Pancreas (tissue), 10 donors: Measurements from ENCODE around the gene GAB2. TPM values are rescaled to one million over a fixed set of nuclear protein-coding genes. Genes with fewer than 3 reads are reported as not detected.

Source experiments
- ATAC-seq, 4 donors: fragments of 200-7000 bp; cut with Tn5 transposase; one replicate each; pipeline versions ENCODE4 v1.8.0 to v1.9.1; 2020; ENCODE audit warnings: mild to moderate bottlenecking in 4 of 4, moderate library complexity in 4 of 4
- DNase-seq, 6 donors: peaks; one replicate each; pipeline ENCODE4 v3.0.0-alpha.2; 2020
- FAIRE-seq: peaks from 2 replicates; lab custom pipeline; 2012; peaks lifted over from hg19 to GRCh38; lab: Jason Lieb, UNC
- H3K27ac ChIP-seq, 4 donors: fragments of 200-600 bp; sonication (generic); 1 replicate in 3 of 4; 2 replicates in 1 of 4; pipeline versions ENCODE4 v1.5.0 to v1.8.0; 2020
- H3K27me3 ChIP-seq, 4 donors: fragments of 200-600 bp; one replicate each; pipeline ENCODE4 v1.8.0; 2021
- H3K36me3 ChIP-seq, 3 donors: fragments of 200-600 bp; sonication (generic) in 1 of 3; one replicate each; pipeline versions ENCODE4 v1.5.0 to v1.8.0; 2020 to 2021
- H3K4me1 ChIP-seq, 3 donors: fragments of 200-600 bp; one replicate each; pipeline ENCODE4 v1.8.0; 2021
- H3K4me3 ChIP-seq, 4 donors: fragments of 200-600 bp; sonication (generic) in 2 of 4; one replicate each; pipeline versions ENCODE4 v1.5.0 to v1.8.0; 2020 to 2021
- H3K9me3 ChIP-seq, 4 donors: fragments of 200-600 bp; one replicate each; pipeline ENCODE4 v1.8.0; 2021
- WGBS, 2 donors: extraction: QIAGEN DNeasy Blood & Tissue Kit; methylation state at CpG; one replicate each; pipeline ENCODE4 v1.1.7; 2013; 5-methylcytosine and 5-hydroxymethylcytosine counted together
- intact Hi-C, 3 donors: fragments of 100-400 bp; cut with DNase I; formaldehyde crosslinking; loops; one replicate each; pipeline versions ENCODE4 v1.11.1 to v1.14.2; 2022
- polyA plus RNA-seq, 2 donors: library from polyadenylated mRNA; stranded (reverse); fragments of 200-250 nt; gene quantifications; one replicate each; pipeline ENCODE4 v1.2.3, GENCODE V29; 2013
- total RNA-seq, 6 donors: library from RNA; stranded (reverse); fragmentation: NEBNext Ultra II Directional in 4 of 6; extraction: Animal tissue kit (Norgen Biotek cat#: 25700) in 4 of 6; gene quantifications; one replicate each; pipeline versions ENCODE4 v1.2.1 to v1.2.4, GENCODE V29; 2021 to 2023
- TF ChIP-seq, protein P1 (sequence below), 4 donors: fragments of 200-600 bp; sonication (generic) in 3 of 4; IDR thresholded peaks; one replicate each; pipeline versions ENCODE4 v1.5.0 to v1.8.0; 2021; ENCODE audit warnings: antibody characterized with exemption in 4 of 4
- donor health status: healthy with polysubstance abuse.
- donor health status: DM: no; HTN: no; CAD: no; lungs with moderate emphysema.
- donor health status: DM: no; HTN: no; CAD: no.
- donor health status: control.
- donor health status: control.
- donor health status: Bipolar disorder and iron deficiency.
- donor health status: DM: yes; HTN: yes; CAD: no.
- donor health status: DM: no; HTN: no; CAD: no.
- donor health status: DM: no; HTN: no; CAD: no.
- donor health status: DM: yes; HTN: yes; CAD: no.

The GAB2 gene
- total and polyA plus RNA-seq, 8 donors: 3.1 to 17.8 (median 9.4) TPM

DNA sequence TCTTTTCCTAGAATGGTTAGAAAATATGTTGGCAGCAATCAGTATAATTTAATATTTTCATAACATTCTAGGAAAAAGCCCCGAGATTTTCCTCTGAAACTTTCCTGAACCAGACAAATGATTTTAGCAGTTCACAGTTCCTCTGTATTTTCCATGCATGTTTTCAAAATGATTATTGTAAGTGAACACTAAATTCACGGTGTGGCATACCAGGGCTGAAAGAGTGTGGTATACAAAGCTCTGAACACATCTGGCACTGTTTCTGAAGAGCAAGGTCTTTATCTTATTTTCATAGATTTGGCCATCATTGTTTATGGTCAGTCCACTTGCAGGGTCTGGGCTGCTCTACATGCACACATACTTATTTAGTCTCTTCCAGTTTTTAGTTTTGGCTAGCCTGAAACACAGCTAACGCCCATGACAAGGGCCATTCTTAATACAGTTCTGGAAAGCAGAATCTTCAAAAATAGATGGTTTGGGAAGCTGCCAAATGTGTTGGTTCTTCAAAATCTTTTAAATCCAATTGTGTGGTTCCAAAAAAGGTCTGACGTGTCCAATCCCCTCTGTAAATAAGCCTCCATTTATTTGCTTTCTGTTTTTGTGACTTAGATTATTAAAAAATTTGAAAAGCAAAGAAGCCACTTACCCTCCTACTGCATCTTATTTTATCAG, 7.9 kb upstream of the GAB2 start:
- H3K9me3 ChIP-seq: no peaks in the 10 kb centered on the region
- intact Hi-C loops: loop anchor here in 1 of 3 donors (10.0 kb wide), 1 partner anchor 201 kb away; no protein-coding TSS in a partner anchor
- DNase-seq (no peak), ATAC-seq (peak in 1 of 4 donors; percentile 34), FAIRE-seq (no peak)
- H3K4me1 ChIP-seq: peaks cover 0 to 5% (median 0%) of the 10 kb centered on the region in 3 donors
- H3K27me3 ChIP-seq: no peaks in the 10 kb centered on the region
- H3K27ac ChIP-seq: peak overlapping the region in 2 of 4 donors; percentile 5 to 10
- TF ChIP-seq, protein P1, sequence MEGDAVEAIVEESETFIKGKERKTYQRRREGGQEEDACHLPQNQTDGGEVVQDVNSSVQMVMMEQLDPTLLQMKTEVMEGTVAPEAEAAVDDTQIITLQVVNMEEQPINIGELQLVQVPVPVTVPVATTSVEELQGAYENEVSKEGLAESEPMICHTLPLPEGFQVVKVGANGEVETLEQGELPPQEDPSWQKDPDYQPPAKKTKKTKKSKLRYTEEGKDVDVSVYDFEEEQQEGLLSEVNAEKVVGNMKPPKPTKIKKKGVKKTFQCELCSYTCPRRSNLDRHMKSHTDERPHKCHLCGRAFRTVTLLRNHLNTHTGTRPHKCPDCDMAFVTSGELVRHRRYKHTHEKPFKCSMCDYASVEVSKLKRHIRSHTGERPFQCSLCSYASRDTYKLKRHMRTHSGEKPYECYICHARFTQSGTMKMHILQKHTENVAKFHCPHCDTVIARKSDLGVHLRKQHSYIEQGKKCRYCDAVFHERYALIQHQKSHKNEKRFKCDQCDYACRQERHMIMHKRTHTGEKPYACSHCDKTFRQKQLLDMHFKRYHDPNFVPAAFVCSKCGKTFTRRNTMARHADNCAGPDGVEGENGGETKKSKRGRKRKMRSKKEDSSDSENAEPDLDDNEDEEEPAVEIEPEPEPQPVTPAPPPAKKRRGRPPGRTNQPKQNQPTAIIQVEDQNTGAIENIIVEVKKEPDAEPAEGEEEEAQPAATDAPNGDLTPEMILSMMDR (IDR thresholded peaks at IDR 0.05): no peak
- 78 to 83% methylated on average over 4 of the region's 4 CpGs for WGBS, 2 donors
- no peak overlapping the region for H3K4me3 ChIP-seq
- H3K36me3 ChIP-seq: no peaks in the 10 kb centered on the region

DNA sequence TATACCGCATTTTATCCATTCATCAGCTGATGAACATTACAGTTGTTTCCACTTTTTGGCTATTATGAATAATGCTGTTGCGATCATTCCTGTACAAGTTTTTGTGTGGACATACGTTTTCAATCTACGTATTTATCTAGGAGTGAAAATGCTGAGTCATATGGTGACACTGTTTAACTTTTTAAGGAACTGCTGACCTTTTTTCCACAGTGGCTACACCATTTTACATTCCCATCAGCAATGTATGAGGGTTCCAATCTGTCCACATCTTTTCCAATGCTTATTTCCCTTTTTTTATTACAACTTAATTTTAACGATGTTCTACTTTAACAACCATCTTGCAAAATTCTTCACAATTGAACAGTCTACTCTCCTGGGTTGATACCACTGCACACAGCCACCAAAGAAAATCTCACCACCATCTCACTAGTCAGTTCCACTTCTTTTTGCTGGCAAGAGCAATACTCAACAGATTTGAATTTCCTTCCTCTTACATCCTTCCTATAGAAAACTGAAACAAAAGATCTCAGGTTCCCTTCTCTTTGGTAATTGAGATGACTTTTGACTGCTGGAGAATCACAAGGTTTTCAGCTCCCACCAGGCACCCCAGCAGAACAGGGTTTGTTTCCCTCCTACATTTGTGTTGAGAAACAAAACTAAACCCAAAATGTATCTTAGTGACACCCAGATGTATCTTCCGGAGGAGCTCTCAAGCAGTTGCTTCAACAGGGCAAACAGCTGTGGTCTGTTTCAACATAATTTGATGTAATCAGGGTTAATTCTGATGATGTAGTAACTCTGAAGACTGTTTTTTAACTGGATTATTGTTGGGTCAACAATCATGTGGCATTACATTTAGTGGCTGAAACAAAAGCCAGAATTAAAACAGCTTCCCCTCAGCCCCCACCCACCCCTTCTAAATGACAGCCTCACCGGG, 7.0 kb upstream of the GAB2 start:
- DNase-seq (no peak), FAIRE-seq (no peak), ATAC-seq (peak in 2 of 4 donors; percentile 32 to 43)
- WGBS, 2 donors: 77 to 78% methylated on average over 7 of the region's 7 CpGs
- TF ChIP-seq, protein P1 (IDR thresholded peaks at IDR 0.05): no peak
- no peaks in the 10 kb centered on the region for H3K27me3 ChIP-seq
- no peaks in the 10 kb centered on the region for H3K36me3 ChIP-seq
- H3K4me1 ChIP-seq: peaks cover 0 to 4% (median 4%) of the 10 kb centered on the region in 3 donors
- no peak overlapping the region for H3K4me3 ChIP-seq
- H3K27ac ChIP-seq: peak overlapping the region in 2 of 4 donors; percentile 5 to 10
- intact Hi-C loops: loop anchor here in 1 of 3 donors (10.0 kb wide), 1 partner anchor 200 kb away; no protein-coding TSS in a partner anchor
- H3K9me3 ChIP-seq: no peaks in the 10 kb centered on the region

DNA sequence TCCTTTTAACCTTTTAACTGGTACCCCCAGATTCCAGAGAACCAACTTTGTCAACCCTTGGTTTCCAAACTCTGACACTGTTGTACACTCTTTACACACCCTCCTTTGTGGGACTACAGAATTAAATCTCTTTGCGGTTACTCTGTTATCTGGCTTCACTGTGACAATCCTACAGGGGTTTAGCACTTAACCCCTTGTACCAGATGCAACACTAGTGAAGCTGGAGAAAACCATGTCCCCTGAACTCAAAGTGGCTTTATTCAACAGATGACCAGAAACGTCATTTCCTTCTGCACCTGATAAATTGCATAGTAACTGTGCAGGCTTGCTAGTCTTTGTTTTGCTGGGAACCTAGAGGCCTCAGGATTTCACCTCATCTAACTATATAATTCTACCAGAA, 5.6 kb upstream of the GAB2 start:
- H3K27ac ChIP-seq: no peak overlapping the region
- H3K4me1 ChIP-seq: peaks cover 0 to 15% (median 8%) of the 10 kb centered on the region in 3 donors
- intact Hi-C loops: loop anchor here in 1 of 3 donors (10.0 kb wide), 1 partner anchor 198 kb away; no protein-coding TSS in a partner anchor
- no peak for FAIRE-seq
- H3K36me3 ChIP-seq: no peaks in the 10 kb centered on the region
- ATAC-seq: no peak
- TF ChIP-seq, protein P1 (IDR thresholded peaks at IDR 0.05): no peak
- H3K9me3 ChIP-seq: no peaks in the 10 kb centered on the region
- DNase-seq: no peak
- H3K4me3 ChIP-seq: no peak overlapping the region
- 52 to 58% methylated on average over 2 of the region's 2 CpGs for WGBS, 2 donors
- no peaks in the 10 kb centered on the region for H3K27me3 ChIP-seq

DNA sequence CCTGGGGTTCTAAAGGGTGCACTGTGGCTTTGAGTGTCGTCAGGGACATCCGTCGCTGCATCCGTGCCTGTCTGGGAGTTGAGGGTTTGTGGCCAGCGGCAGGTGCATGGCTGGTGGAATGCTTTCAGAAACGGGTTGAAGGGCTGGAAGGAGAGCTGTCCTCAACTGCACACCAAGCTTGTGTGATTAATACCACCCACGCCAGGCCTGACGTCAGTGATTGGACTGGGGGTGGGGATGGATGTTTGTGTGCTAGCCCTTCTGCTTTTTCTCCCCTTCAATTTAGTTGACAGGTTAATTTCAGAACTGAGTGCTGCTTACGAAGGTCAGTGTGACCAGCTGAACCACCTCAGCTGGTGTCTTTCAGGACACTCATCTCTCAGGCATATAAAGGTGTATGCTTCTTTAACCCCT, 3.2 kb upstream of the GAB2 start:
- intact Hi-C loops: loop anchor here in 1 of 3 donors (10.0 kb wide), 1 partner anchor 196 kb away; no protein-coding TSS in a partner anchor
- Histone ChIP-seq H3K4me1 (peaks cover 0 to 16% (median 8%) of the 10 kb centered on the region in 3 donors), H3K27ac (no peak overlapping the region), H3K9me3 (no peaks in the 10 kb centered on the region), H3K4me3 (no peak overlapping the region), H3K27me3 (no peaks in the 10 kb centered on the region), H3K36me3 (no peaks in the 10 kb centered on the region)
- WGBS, 2 donors: 39 to 45% methylated on average over 9 of the region's 9 CpGs
- TF ChIP-seq, protein P1 (IDR thresholded peaks at IDR 0.05): no peak
- no peak for ATAC-seq
- peak in 3 of 6 donors; percentile 17 to 58 (median 51) for DNase-seq
- FAIRE-seq: no peak
